ENCODE measurements around the gene ATP8B4.

DNA sequence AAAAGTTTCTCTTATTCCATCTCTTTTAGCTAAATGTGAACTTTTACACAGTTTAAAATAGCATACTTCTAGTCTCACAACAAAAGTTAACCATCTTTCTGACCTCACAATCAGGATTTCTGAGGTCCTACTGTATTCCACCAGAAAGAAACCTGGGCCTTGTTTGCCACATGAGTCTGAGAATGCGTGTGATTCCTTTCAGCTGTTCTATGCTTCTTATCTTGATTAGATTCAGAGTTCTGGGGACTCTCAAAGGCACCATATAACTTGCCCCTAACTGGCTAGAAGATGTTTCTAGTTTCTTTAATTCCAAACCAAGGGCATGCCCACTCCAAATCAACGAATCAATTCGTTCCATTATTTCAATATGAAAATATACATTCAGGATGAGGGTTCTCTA lies 131.1 kb downstream of the ATP8B4 start:
- TF ChIP-seq EZH2 (IDR thresholded peaks at IDR 0.05; ENCODE audit: insufficient read depth, poor library complexity, severe bottlenecking) (no peak), EZH2phosphoT487 (IDR thresholded peaks at IDR 0.05; ENCODE audit: insufficient read depth, low read depth) (no peak)

Data from GM23248 (cell line).